Brain pericyte (primary cell): ENCODE results near the gene ZFPM1.

ENCODE experiments used
- DNase-seq: peaks from one replicate; pipeline ENCODE4 v3.0.0-alpha.2; 2012; ENCODE audit warnings: low read depth, low spot score

The ZFPM1 gene

GRCh38 chr16:88417684-88418476, 35.2 kb upstream of the ZFPM1 start:
- no peak for DNase-seq

- no peak for DNase-seq
Measured at GRCh38 chr16:88418869-88419268, 34.2 kb upstream of the ZFPM1 start.

GRCh38 chr16:88419790-88420189, 33.3 kb upstream of the ZFPM1 start:
- DNase-seq, result no peak

GRCh38 chr16:88420496-88420895, 32.6 kb upstream of the ZFPM1 start:
- DNase-seq, result no peak

GRCh38 chr16:88421301-88421700, 31.8 kb upstream of the ZFPM1 start:
- no peak for DNase-seq

GRCh38 chr16:88421871-88422433, 31.1 kb upstream of the ZFPM1 start:
- DNase-seq, result no peak

- DNase-seq, result no peak
Measured at GRCh38 chr16:88422733-88423447, 30.2 kb upstream of the ZFPM1 start.

GRCh38 chr16:88423448-88423850, 29.6 kb upstream of the ZFPM1 start:
- DNase-seq, result peak; percentile 90

GRCh38 chr16:88424587-88425235, 28.4 kb upstream of the ZFPM1 start:
- no peak for DNase-seq

GRCh38 chr16:88426018-88426417, 27.1 kb upstream of the ZFPM1 start:
- no peak for DNase-seq

GRCh38 chr16:88427376-88427775, 25.7 kb upstream of the ZFPM1 start:
- DNase-seq, result no peak

- no peak for DNase-seq
Measured at GRCh38 chr16:88428156-88428555, 24.9 kb upstream of the ZFPM1 start.

GRCh38 chr16:88428616-88429386, 24.3 kb upstream of the ZFPM1 start:
- DNase-seq, result no peak

GRCh38 chr16:88429387-88430184, 23.5 kb upstream of the ZFPM1 start:
- DNase-seq, result no peak

- no peak for DNase-seq
Measured at GRCh38 chr16:88430185-88430523, 22.9 kb upstream of the ZFPM1 start.

GRCh38 chr16:88430524-88431446, 22.3 kb upstream of the ZFPM1 start:
- DNase-seq, result no peak

- no peak for DNase-seq
Measured at GRCh38 chr16:88431651-88432050, 21.4 kb upstream of the ZFPM1 start.

- DNase-seq, result no peak
Measured at GRCh38 chr16:88432174-88432573, 20.9 kb upstream of the ZFPM1 start.

- no peak for DNase-seq
Measured at GRCh38 chr16:88432753-88433152, 20.3 kb upstream of the ZFPM1 start.
